Cardiac muscle cell (in vitro differentiated cells and primary cell): ENCODE results near the gene RPL10A. TPM values are rescaled to one million over a fixed set of nuclear protein-coding genes. Genes with fewer than 3 reads are reported as not detected.

Experiments used
- DNase-seq, 2 donors: peaks; one replicate each; pipeline versions ENCODE4 v3.0.0 to v3.0.0-alpha.2; 2010 to 2017; ENCODE audit warnings: low read depth in 1 of 2, low spot score in 1 of 2
- H3K27ac ChIP-seq: fragments of 200-600 bp; sonication (generic); 2 replicates; pipeline ENCODE4 v1.5.1; 2016
- H3K27me3 ChIP-seq: fragments of 200-600 bp; sonication (generic); 2 replicates; pipeline ENCODE4 v1.6.0; 2016; ENCODE audit warnings: control low read depth
- H3K36me3 ChIP-seq: fragments of 200-600 bp; sonication (generic); 2 replicates; pipeline ENCODE4 v1.5.1; 2016; ENCODE audit warnings: control low read depth
- H3K4me1 ChIP-seq: fragments of 200-600 bp; sonication (generic); 2 replicates; pipeline ENCODE4 v1.8.1; 2017; ENCODE audit warnings: low read depth, mild to moderate bottlenecking, mixed run types
- H3K4me3 ChIP-seq: fragments of 200-600 bp; sonication (generic); 2 replicates; pipeline ENCODE4 v1.5.1; 2016; ENCODE audit warnings: mild to moderate bottlenecking
- H3K9me3 ChIP-seq: fragments of 200-600 bp; sonication (generic); 2 replicates; pipeline ENCODE4 v1.5.1; 2017; ENCODE audit warnings: low read depth, mild to moderate bottlenecking, control low read depth
- polyA plus RNA-seq: library from polyadenylated mRNA; unstranded; fragments of >200 nt; fragmentation: Nextera tagmentation; extraction: Ambion mirVana; gene quantifications from 2 replicates; pipeline ENCODE4 v1.2.1, GENCODE V29; 2016
- total RNA-seq: library from RNA; depleted of rRNA; stranded (reverse); fragments of >200 nt; gene quantifications from 2 replicates; pipeline ENCODE4 v1.2.3, GENCODE V29; 2016
- TF ChIP-seq, protein P1 (sequence below): IDR thresholded peaks from 2 replicates; pipeline ENCODE4 v1.5.1; 2012; ENCODE audit warnings: low read depth, mild to moderate bottlenecking, low read length

RPL10A gene
- total and polyA plus RNA-seq, 2 experiments from 2014 or later = 390 to 1,095 TPM

DNA sequence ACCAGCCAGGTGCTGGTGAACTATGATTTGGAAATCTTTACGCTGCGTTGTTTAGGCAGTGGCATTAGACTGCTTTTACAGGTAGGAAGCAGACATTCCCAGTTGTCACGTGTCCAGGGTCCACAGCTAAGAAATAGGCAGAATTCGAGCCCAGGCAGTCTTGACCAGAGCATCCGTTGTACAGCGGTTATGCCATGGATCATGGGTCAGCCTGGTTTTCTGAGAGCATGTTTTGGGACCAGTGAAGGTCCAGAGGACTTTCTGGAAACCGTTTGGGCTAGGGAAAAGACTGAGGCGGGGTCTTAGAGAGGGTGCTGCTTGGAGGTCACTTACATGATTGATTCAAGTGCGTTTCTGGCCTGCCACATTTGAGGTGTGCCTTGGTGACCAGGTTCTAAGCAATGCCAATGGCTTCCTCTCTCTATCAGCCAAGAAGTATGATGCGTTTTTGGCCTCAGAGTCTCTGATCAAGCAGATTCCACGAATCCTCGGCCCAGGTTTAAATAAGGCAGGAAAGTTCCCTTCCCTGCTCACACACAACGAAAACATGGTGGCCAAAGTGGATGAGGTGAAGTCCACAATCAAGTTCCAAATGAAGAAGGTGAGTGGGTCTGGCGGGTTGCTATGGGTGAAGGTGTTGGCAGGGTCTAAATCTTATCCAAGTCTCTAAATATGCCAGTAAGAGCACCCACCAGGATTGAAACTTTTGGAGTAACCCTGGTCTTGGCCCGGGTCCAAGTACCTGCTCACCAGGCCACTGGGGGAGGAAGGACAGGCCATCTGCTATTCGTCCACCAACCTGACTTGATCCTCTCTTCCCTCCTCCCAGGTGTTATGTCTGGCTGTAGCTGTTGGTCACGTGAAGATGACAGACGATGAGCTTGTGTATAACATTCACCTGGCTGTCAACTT lies 1.8 kb downstream of the RPL10A start:
- Histone ChIP-seq H3K36me3 (peaks cover 34% of the 10 kb centered on the region), H3K27me3 (no peaks in the 10 kb centered on the region), H3K27ac (peak overlapping the region; percentile 85), H3K9me3 (no peaks in the 10 kb centered on the region), H3K4me3 (peak overlapping the region; percentile 58), H3K4me1 (peaks cover 16% of the 10 kb centered on the region)
- DNase-seq = peak; percentile 34 to 44
- TF ChIP-seq, protein P1, sequence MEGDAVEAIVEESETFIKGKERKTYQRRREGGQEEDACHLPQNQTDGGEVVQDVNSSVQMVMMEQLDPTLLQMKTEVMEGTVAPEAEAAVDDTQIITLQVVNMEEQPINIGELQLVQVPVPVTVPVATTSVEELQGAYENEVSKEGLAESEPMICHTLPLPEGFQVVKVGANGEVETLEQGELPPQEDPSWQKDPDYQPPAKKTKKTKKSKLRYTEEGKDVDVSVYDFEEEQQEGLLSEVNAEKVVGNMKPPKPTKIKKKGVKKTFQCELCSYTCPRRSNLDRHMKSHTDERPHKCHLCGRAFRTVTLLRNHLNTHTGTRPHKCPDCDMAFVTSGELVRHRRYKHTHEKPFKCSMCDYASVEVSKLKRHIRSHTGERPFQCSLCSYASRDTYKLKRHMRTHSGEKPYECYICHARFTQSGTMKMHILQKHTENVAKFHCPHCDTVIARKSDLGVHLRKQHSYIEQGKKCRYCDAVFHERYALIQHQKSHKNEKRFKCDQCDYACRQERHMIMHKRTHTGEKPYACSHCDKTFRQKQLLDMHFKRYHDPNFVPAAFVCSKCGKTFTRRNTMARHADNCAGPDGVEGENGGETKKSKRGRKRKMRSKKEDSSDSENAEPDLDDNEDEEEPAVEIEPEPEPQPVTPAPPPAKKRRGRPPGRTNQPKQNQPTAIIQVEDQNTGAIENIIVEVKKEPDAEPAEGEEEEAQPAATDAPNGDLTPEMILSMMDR = no peak

DNA sequence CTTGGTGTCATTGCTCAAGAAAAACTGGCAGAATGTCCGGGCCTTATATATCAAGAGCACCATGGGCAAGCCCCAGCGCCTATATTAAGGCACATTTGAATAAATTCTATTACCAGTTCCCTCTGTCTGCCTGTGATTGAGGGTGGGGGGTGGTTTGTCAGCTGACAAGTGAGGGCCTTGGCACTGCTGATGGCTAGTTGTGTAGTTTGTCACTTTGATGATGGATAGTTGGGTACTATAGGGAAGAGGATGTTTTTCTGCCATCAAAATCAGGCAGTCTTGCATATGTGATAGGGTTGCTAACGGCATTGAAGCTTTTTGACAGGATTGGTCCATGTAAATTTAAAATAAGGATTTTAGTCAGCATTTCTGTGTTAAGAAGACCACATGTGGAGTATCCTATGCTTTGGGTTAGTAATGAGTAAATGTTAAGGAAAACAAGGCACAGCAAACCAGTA lies 2.5 kb downstream of the RPL10A start:
- TF ChIP-seq, protein P1 = no peak
- H3K9me3 ChIP-seq = no peaks in the 10 kb centered on the region
- H3K27ac ChIP-seq = peak overlapping the region; percentile 85
- no peaks in the 10 kb centered on the region for H3K27me3 ChIP-seq
- peaks cover 29% of the 10 kb centered on the region for H3K36me3 ChIP-seq
- H3K4me3 ChIP-seq = no peak overlapping the region
- H3K4me1 ChIP-seq = peaks cover 16% of the 10 kb centered on the region
- DNase-seq = no peak

DNA sequence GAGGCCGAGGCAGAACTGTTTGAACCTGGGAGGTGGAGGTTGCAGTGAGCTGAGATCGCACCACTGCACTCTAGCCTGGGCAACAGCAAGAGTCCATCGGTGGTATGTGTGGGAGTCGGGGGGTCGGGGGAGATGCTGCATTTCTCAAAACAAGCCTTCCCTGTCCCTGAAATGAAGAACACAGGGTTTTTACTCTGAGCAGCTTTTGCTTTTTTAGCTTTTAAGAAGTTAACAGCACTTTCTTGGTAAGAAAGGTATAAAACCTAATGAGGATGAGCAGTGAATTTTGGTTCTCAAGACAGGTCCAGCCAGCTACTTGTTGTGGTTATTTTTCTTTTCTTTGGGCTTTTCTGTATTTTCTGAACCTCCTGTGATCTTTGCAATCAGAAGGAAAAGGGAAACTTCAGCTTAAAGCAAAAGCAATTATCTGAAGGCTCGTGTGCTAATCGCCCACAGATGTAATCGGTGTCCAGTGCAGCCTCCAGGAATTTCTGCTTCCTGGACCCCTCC lies 3.7 kb downstream of the RPL10A start:
- peak in 1 of 2 donors; percentile 21 for DNase-seq
- Histone ChIP-seq H3K27me3 (no peaks in the 10 kb centered on the region), H3K4me3 (no peak overlapping the region), H3K36me3 (peaks cover 27% of the 10 kb centered on the region), H3K27ac (peak overlapping the region; percentile 62), H3K9me3 (no peaks in the 10 kb centered on the region), H3K4me1 (peaks cover 16% of the 10 kb centered on the region)
- TF ChIP-seq, protein P1 = no peak

DNA sequence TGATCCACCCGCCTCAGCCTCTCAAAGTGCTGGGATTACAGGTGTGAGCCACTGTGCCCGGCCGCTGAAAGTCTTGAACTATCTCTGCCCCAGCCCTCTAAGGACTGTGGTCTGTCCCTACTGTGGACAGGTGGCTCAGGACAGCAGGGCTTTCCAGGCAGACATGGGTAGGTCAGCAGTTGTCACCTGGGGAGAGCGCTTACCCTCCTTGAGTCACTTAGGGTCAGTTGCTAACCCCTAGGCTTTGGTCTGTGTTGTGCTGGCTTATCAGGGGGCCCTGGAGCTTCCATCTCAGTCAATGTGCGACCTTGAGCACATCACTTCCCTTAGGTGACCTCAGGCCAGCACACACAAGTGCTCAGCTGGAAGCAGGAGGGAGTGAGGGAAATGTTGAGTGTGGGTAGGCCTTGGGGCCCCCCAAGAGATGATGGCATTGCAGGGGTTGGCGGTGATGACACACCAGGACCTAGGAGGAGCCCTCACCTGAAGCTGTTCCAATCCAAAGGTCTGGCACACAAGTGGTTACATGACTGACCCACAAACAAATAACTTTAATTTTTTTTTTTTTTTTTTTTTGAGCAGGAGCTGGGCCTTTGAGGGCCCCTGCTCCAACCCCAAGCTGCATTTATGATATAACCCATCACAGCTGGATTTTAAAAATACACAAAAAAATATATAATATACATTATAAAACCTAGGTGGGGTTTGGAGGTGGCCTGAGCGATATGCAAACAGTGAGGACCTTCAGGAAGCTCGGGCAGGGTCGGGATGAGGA lies 5.1 kb downstream of the RPL10A start:
- no peak overlapping the region for H3K4me3 ChIP-seq
- peak overlapping the region; percentile 69 for H3K27ac ChIP-seq
- no peaks in the 10 kb centered on the region for H3K27me3 ChIP-seq
- peaks cover 31% of the 10 kb centered on the region for H3K36me3 ChIP-seq
- TF ChIP-seq, protein P1 = no peak
- DNase-seq = no peak
- no peaks in the 10 kb centered on the region for H3K9me3 ChIP-seq
- peaks cover 16% of the 10 kb centered on the region for H3K4me1 ChIP-seq

DNA sequence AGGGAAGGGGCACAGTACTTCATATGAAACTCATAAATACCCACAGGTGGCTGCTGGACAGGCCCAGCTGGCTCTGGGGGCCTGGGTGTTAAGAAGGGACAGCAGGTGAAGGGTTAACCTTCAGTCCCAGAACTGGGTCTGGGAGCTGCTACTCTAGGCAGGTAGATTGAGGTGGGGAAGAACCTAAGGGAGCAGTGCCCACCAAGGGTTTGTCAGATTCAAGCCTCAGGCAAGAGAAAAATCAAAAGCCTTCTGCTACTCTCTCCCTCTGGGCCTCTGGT lies 5.6 kb downstream of the RPL10A start:
- H3K27ac ChIP-seq = peak overlapping the region; percentile 69
- H3K9me3 ChIP-seq = no peaks in the 10 kb centered on the region
- H3K27me3 ChIP-seq = no peaks in the 10 kb centered on the region
- H3K36me3 ChIP-seq = peaks cover 33% of the 10 kb centered on the region
- DNase-seq = no peak
- H3K4me1 ChIP-seq = peaks cover 16% of the 10 kb centered on the region
- no peak overlapping the region for H3K4me3 ChIP-seq
- TF ChIP-seq, protein P1 = no peak
